Hematopoietic multipotent progenitor cell treated with erythropoietin and hydrocortisone succinate and interleukin-3 and kit ligand, for 4 days (in vitro differentiated cells): ENCODE data around the gene MST1.
"Not testable (repeated sequence)": the region's sequence is repeated elsewhere in the genome, so short reads cannot be mapped to it uniquely, and the experiment has no call there.

Experiments
- DNase-seq: peaks from one replicate; pipeline ENCODE4 v3.0.0-alpha.2; 2015

The MST1 gene

DNA sequence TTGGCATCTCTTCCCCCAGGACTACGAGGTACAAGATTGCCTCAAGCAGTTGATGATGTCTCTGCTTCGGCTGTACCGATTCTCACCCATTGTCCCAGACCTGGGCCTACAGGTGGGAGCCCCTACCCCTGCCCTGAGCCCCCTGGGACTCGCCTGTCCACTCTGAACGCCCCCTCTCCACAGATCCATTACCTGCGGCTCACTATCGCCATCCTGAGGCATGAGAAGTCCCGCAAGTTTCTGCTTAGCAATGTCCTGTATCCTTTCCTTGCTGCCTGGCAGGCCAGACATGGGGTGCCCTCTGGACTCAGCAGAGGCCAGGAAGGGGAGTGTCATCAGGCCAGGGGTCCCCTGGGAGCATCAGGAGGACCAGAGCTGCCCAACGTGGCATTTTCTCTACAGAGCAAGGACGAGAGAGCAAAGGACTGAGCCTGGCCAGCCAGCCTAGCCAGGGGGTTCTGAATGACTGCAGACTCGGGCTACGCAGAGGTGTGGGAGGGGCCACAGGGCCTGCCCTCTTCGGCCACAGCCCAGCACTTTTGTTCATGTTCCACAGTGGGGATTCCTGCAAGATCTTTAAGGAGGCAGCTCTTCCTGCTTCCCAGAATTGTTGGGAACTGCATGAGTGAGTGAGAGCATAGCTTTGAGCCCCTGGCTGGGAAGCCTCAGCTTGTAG is 11.3 kb upstream of the MST1 start:
- DNase-seq, result no peak

DNA sequence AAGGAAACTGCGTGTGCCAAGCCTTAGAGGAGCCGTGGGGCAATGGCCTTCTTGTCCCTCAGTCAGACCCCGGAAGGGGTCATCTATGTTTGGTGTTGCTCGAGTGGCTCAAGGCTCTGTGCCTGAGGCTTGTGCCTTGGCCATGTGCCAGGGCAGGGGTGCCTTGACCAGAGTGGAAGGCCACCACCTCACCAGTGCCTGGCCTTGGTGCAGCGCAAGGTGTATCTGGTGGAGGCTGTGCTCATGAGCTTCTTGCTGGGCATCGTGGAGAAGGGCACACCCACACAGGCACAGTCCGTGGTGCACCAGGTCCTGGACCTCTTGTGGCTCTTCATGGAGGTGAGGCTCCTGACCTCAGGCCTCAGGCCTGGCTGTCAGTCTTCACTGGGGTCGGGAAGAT is 10.7 kb upstream of the MST1 start:
- no peak for DNase-seq

DNA sequence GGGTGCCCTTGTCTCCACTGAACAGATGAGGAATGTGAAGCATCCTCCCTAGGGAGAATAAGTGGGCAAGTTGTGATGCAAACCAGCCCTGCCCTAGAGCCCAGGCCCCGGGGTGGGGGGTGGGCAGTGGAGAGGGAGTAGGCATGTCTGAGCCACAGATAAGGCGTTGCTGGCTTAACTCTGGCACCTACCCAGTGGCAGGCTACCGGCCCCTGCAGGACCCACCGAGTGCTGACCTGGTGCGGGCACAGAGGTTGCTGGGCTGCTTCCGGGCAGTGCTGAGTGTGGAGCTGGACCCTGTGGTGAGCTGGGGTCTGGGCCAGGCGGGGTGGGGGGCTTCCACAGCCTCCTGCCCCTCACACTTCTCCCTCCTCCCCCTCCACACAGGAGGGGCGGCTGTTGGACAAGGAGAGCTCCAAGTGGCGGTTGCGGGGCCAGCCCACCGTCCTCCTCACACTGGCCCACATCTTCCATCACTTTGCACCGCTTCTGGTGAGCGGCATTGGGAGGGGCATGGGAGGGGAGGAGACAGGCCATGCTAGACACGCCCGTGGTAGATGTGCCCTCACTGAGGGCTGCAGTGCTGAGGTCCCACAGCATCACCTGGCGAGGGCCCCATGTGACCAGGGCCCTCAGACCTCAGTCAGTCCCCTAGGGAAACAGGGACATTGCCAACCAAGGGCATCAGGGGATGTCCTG is 10.2 kb upstream of the MST1 start:
- peak; percentile 55 for DNase-seq

DNA sequence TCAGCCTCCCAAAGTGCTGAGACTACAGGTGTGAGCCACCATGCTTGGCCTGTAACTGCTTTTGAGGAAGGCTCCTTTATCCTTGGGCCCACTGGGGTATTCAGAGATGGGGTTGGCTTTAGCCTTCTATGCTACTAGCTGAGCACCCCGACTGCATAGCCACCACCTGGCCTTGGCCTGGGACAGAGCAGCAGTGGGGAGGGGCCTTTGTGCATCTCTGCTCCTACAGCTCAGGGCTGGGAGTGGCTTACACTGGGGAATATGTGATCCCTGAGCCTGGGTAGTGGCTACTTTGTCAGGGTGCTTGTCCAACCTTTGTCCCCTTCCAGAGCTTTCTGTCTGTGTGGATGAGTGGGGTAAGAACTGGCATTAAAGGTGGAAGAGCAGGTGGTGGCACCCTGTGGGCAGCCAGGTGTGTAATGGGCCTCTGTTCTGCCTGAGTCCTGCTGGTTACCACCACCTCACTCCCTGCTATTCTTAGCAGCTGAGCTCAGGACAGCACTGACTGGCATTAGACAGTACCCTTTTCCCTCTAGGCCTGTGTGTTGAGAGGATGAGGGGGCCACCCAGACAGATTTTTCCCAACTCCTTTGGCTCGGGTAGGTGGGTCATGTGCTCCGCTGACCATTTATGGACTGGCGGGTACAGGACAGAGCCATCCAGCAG is 6.2 kb upstream of the MST1 start:
- DNase-seq, result not testable (repeated sequence)

DNA sequence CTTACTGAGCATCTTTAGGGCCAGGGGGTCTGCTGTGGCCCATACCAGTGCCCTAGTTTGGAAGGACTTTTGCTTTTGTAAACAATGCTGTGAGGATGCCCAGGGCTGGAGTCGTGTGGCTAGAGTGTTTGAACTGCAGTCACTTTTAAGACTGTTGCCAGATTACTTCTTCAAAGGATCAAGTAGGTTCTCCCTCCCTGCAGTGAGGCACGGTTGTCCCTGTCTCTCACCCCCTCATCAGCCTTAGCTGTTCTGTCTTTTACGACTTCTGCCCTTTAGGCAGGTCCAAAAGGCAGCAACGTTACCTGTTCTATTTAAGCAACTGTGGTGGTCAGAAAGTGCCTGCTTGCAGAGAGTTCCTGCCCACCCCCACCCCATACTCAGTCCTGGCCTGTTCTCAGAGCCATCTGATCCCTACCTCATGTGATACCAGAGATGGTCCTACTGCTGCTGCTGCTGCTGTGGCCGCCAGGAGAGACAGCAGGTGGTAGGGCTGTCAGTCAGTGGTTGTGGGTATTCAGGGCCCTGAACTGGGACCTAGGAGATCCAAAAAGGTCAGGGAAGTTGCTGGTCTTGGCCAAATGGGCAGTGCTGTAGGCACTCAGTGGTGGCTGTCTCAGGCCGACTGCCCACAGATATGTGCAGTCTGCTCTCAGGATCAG is 5.3 kb upstream of the MST1 start:
- not testable (repeated sequence) for DNase-seq

DNA sequence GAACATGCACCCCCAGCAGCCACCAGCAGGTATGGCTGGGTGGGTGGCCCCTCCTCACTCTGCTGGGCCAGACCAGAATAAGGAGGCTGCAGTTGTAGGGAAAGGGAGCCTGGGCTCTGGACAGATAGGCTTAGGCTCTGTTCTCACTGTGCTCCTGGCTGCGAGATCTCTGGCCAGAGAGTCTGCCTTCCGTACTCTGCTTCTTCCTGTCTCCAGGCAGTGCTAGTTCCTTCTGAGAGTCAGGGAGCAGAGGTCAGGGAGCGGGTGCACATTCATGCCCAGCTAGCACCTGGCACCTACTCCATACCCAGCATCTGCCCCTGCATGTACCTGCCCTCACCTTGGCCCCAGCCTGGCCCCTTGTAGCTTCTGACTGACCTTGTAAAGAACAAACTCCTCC is 2.2 kb upstream of the MST1 start:
- not testable (repeated sequence) for DNase-seq

DNA sequence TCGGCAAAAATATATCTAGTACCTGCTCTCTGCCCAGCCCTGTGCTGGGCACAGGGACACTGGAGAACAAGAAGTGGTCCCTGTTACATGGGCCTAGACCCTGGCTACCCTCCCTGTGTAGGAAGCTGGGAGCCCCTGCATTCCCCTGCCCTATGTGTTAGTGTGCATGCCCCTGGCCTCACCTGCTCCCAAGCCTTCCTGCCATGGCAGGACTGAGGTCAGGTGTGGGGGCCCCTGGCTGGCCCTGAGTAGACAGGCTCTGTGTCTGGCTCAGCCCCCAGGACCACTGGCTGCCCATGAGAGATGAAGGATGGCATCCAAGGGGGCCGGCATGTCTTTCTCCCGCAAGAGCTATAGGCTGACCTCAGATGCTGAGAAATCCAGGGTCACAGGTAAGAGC is 1.6 kb upstream of the MST1 start:
- DNase-seq, result not testable (repeated sequence)

DNA sequence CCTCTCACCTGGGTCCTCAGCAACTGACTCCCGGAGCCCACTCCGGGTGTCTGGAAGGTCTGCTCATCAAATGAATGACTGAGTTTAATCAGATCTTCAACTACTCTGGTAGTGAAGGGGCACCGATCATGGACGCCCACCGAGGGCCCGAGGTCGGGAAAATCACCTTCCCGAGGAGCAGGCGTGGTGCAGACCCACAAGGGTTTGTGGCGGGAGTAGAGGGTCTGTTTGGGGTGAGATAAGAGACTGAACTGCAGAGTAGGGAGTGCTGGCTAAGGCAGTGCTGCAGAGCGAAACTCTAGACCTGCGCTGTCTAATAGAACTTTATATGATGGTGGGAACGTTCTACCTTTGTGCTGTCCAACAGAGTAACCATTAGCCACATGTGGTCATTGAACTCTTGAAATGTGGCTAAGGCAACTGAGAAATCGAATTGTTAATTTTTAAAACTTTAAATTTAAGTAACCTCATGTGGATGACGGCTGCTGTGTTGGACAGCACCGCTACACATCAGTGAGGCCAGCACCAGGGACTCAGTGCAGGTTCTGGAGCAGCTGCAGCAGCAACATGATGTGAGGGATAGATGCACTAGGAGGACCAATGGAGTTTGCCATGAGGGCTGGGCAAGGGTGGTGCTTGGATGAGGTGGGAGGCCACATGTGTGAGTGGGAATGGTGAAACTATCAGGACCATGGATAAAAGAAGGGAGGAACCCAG is 792 bp upstream of the MST1 start:
- DNase-seq, result peak; percentile 79

DNA sequence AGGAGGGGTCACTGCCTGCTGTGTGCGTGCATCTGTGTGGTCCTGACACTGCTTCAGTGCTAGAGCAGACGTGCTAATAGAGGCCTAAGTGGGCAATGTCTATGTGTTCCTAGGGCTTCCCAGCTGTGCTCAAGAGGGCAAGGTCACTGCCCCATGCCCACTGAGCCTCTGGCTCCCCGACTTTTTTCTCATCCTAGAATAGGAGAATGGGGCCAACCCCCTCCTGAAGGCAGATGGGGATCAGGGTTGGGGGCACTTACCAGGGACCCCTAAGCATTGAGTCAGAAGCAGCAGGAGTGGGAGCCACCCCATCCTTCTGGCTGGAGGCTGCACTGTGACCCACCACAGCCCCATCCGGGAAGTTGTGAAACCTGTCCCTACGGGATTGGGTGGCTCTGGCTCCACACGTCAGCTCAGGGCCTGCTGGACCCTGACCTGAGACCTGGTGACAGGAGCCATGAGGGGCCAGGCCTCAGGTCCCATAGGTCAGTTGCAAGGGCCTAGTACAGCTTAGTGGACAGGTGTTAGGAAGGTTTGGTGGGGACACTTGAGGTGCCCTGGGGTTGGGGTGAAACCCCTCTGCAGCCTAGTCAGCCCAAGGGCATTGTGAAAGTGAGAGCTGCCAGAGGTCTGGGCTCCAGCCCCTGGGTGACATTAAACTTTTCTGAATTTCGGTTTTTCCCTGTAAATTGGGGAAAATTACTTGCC is 782 bp downstream of the MST1 start:
- DNase-seq, result peak; percentile 27

DNA sequence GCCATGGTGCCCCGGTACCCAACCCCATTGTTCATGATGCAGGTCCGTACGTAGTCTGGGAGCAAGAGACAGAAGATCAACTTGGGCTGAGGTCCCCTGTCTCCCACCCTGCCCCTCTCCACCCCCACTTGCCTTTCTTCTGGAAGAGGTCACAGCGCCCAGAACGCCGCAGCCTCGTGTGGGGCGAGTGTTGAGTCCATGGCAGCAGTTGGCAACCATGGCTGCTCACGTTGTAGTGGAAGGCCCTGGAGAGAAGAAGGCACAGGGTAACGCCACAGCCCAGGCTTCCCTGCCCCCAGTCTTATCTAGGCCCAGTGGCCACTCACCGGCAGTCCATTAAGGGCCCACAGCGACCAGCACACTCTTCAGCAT is 1.9 kb downstream of the MST1 start:
- not testable (repeated sequence) for DNase-seq

DNA sequence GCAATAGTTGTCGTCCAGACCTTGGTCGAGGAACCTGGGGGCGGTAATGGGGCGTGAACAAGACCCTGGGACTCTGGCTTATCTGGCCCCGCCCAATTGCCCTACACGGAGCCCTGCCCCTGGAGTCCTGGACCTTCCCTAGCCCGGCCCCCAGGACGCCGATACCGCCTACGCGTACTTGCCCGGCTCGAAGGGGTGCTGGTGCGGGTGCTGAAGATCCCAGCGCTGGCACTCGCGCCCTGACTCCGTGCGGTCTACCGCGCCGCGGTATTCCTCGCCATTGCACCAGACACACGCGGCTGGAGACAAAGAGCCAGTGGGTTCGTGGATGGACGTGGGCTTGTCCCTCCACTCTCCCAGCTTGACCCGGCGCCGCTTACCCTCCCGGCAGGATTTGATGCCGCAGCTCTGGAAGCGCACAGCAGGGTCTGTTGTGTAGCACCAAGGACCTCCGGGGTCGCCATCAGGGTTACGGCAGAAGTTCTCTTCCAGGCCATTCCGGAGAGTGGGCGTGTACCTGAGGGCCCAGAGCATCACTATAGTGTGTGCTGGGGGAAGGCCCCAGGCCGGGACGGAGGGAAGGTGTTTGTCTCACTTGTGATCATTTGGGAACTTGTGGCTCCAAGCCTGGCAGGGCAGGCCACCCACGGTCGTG is 2.4 kb downstream of the MST1 start:
- peak; percentile 92 for DNase-seq

DNA sequence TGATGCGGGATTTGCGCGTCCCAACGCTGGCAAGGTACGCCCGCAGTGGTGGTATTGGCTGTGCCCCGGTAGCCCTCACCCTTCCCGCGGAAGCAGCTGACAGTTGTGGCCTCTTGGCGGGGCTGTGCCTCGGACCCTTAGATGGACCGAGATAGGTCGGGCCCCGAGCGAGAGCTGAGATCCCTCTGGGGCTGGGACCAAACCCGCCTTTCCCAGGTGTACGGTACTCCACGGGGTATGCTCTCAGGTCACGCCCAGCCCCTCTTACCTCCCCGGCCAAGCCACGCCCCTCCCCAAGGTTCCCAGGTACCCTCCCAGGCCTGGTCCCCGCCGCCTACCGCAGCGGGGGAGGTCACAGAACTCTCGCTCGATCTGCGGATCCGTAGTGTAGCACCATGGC is 2.9 kb downstream of the MST1 start:
- peak; percentile 65 for DNase-seq

DNA sequence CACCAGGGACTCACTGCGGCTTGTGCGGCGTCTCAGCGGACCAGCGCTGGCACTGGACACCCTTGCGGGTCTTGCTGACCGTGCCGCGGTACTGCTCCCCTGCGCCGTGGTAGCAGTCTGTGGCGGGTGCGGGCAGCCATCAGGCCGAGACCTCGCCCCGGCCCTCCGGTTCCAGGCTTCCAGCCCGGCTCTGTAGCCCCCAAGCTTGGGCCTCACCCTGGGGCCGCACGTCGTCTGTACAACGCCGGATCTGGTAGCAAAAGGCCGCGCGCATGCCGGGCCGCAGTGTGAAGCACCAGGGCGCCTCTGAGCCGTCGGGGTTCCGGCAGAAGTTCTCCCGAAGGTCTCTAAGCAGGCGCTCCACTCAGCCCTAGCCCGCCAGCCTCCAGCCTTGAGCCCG is 3.4 kb downstream of the MST1 start:
- DNase-seq, result not testable (repeated sequence)

DNA sequence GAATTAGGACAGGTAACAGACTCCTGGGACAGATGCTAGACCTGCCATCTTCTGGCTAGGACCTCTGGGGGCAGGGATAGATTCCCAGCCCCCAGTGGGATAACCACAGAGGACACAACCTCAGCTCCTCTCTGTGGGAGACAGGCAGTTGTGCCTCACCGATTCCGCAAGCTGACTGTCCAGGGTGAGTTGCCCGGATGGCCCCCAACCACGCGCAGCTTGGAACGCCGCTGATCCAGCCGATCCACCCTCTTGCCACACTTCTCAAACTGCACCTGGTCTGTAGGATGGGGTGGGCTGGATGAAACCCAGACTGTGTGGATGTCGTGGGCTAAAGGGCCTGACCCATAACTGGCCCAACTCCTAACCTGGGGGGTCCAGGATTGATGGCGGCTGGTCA is 4.2 kb downstream of the MST1 start:
- DNase-seq, result not testable (repeated sequence)

DNA sequence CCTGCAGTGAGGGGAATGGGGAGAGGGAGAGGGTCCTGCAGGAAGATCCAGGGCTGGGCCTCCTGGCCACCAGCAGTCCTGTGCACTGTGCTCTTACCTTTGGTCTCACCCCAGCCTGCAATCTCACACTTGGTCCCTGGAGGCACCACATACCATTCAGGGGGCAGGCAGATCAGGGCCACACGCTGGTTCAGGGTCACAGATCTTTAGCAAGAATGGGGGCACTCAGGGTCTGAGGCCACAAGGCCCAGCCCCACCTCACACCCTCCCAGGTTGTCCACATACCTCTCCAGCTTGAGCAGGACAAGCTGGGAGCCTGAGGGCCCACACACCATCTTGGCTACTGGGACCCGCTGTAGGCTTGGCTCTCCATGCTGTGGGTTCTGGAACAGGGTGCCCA is 4.8 kb downstream of the MST1 start:
- peak; percentile 30 for DNase-seq

DNA sequence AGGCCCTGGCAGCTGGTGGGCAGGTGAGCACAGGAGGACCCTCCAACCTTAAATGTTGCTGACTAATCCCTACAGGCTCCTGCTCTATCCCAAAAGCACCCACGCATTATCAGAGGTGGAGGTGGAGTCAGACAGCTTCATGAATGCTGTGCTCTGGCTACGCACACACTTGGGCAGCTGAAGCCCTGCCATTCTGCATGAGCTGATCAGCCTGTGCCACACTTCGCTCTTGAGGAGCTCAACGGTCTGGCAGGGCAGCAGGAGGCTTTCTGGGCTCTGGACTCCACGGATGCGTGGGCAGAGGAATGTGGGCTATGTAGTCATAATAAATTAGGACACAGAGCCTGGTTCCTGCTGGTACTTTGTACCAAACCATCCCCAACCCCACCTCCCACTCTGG is 6.1 kb downstream of the MST1 start:
- no peak for DNase-seq

DNA sequence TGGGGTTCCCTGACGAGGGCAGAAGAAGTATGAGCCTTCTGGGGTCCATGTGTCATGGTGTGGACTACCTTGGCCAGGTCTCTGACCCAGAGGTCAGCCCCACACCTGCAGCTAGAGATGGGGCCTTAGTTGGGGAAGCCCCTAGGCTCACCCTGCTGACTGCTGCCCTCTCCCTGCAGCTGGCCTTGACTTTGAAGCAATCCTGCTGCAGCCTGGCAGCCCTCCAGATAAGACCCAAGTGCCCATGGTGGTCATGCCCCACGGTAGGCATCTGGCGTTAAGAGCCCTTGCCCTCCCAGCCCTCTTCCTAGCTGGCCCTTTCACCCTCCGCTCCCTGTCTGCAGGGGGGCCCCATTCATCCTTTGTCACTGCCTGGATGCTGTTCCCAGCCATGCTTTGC is 7.7 kb downstream of the MST1 start:
- DNase-seq, result no peak

DNA sequence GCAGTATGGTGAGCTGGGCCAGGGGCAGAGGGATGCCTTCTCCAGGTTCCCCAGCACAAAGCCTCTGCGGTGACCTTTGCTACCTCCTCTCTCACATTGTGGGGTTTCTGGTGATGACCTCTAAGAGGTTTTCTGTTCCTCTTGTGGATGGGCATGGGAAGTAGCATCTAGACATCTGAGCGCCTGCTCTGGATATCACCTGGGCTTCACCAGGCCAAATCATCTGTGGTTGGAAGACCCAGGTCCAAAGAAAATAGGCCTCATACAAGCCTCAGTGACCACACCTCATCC is 8.1 kb downstream of the MST1 start:
- no peak for DNase-seq

DNA sequence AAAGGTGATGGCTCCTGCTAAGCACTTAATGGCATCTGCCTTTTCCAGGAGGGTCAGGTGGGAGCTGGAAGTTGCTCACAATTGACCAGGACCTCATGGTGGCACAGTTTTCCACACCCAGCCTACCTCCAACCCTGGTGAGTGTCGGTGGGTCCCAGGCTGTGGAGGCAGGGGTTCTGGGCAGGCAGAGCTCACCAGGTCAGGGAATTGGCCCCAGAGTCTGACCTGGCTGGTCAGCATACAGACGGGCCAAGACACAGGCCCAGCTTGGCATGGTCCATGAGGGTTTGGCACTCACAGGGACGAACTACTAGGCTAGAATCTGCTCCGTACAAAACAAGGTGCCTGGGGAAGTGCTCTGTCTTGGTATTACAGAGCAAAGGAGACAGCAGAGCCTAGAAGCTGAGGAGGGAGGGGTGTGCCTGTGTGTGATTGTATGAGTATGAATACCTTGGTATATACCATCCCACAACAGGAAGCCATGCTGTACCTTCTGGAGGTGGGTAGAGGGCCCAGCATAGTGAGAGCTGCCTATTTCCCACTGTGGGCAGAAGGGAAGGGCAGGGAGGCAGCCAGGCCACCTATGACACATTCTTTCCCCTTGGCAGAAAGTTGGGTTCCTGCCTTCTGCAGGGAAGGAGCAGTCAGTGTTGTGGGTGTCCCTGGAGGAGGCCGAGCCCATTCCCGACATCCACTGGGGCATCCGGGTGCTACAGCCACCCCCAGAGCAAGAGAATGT is 8.6 kb downstream of the MST1 start:
- DNase-seq, result no peak

DNA sequence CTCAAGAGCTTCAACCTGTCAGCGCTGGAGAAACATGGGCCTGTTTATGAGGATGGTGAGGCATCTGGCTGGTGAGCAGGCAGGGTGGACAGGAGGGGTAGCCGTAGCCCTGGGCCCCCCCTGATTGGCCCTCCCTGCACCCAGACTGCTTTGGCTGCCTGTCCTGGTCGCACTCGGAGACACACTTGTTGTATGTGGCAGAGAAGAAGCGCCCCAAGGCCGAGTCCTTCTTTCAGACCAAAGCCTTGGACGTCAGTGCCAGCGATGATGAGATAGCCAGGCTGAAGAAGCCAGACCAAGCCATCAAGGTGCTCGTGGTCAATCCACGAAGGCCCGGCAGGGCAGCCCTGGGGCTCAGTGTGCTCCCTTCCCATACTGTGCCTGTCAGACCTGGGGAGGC is 13.4 kb downstream of the MST1 start:
- DNase-seq, result no peak

DNA sequence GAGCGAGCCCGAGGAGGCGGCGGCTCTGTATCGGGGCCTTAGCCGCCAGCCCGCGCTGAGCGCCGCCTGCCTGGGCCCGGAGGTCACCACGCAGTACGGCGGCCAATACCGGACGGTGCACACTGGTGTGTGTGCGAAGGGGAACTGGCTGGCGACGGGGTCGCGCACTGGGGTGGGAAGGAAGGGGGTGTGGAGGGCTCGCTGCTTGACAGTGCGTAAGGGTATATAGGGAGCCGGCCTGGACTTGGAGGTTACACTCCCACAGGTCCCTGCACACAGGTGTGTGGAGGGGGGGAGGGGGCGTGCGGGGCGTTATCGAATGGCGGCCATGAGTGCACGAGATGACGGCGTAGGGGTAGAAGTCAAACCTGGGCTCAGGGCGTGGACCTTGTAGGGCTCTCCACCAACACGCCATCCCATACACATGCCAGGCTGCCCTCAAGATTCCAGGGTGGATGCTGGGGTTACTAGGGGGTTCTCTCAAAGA is 14.7 kb downstream of the MST1 start:
- DNase-seq, result no peak
